Fibroblast of lung (primary cell): ENCODE results near the gene STKLD1.

Experiments used
- EZH2 ChIP-seq: IDR thresholded peaks from 2 replicates; pipeline ENCODE4 v1.5.1; 2012; ENCODE audit warnings: low read length, control low read depth, mild to moderate bottlenecking; ENCODE audit errors: missing control alignments
- TF ChIP-seq, protein P1 (sequence below), 2 donors: IDR thresholded peaks in 1 of 2; conservative IDR thresholded peaks in 1 of 2; 1 replicate in 1 of 2; 2 replicates in 1 of 2; pipeline ENCODE4 v1.5.1; 2011 to 2012; ENCODE audit warnings: low read length in 2 of 2, control low read depth in 1 of 2, inconsistent platforms in 1 of 2, low read depth in 1 of 2, mild to moderate bottlenecking in 1 of 2

DNA sequence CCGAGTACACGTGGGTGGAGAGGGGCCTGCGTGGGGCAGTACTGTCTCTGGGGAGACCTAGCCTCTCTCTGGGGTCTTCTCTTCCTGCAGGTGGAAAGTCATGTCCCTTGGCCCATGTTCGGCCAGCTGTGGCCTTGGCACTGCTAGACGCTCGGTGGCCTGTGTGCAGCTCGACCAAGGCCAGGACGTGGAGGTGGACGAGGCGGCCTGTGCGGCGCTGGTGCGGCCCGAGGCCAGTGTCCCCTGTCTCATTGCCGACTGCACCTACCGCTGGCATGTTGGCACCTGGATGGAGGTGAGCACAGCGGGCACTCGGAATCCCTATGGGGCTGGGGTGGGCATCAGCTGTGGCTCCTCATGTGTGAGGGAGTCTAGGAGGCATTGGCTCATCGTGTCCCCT, 78.2 kb downstream of the STKLD1 start:
- TF ChIP-seq, protein P1, sequence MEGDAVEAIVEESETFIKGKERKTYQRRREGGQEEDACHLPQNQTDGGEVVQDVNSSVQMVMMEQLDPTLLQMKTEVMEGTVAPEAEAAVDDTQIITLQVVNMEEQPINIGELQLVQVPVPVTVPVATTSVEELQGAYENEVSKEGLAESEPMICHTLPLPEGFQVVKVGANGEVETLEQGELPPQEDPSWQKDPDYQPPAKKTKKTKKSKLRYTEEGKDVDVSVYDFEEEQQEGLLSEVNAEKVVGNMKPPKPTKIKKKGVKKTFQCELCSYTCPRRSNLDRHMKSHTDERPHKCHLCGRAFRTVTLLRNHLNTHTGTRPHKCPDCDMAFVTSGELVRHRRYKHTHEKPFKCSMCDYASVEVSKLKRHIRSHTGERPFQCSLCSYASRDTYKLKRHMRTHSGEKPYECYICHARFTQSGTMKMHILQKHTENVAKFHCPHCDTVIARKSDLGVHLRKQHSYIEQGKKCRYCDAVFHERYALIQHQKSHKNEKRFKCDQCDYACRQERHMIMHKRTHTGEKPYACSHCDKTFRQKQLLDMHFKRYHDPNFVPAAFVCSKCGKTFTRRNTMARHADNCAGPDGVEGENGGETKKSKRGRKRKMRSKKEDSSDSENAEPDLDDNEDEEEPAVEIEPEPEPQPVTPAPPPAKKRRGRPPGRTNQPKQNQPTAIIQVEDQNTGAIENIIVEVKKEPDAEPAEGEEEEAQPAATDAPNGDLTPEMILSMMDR (conservative IDR thresholded peaks at IDR 0.05 in 1 of 2, IDR thresholded peaks at IDR 0.05 in 1 of 2; ENCODE audit: low read depth in 1 of 2, low read length in 2 of 2): no peak
- TF ChIP-seq EZH2: no peak
